Endometrial microvascular endothelial cells (primary cell): ENCODE results near the gene FAM193B. TPM values are rescaled to one million over a fixed set of nuclear protein-coding genes. Genes with fewer than 3 reads are reported as not detected.
"Not testable (repeated sequence)": the region's sequence is repeated elsewhere in the genome, so short reads cannot be mapped to it uniquely, and the experiment has no call there.

Experiments used
- in situ Hi-C: cut with HindIII; loops from 2 replicates; pipeline ENCODE4 v1.10.0; 2017; ENCODE audit warnings: low sequenced_read_pairs, low pct_unique_long_range_greater_than_20kb; ENCODE audit errors: inconsistent ontology term
- total RNA-seq: library from RNA; depleted of rRNA; stranded (reverse); fragments of >200 nt; gene quantifications from one replicate; pipeline ENCODE4 v1.2.3, GENCODE V29; 2015; ENCODE audit errors: inconsistent ontology term

Gene FAM193B
- total RNA-seq, 1 donor from 2014 or later = 32.3 TPM

DNA sequence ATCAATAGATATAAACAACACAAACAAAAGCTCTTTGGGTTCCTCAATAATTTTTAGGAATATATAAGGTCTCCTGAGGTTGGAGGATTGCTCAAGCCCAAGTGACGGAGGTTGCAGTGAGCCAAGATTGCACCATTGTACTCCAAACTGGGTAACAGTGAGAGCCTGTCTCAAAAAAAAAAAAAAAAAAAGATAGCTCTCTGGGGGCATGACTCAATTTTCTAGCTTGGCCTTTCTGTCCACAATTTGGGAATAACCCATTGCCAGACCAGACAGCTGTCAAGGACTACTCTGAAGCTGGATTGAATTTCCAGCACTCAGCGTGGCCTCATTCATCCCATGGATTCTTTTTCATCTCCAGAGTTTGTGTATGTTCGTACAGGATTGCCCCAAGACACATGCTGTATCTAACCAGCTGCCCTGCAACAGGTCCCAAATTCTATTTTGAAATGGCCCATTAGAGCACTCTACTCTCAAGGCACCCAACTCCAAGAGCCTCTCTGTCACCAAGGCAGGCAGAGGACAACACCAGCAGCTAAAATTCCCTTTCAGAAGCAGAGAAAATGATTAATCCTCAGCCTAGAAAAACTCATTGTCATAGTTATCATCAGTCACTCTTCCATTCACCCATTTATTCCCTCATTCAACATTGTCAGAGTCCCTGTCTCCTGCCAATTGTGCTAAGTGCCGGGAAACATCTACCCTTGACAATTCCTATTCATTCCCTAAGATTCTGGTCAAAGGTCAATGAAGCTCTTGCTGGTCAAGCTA is 8.7 kb downstream of the FAM193B start:
- in situ Hi-C loops = no loop called here

DNA sequence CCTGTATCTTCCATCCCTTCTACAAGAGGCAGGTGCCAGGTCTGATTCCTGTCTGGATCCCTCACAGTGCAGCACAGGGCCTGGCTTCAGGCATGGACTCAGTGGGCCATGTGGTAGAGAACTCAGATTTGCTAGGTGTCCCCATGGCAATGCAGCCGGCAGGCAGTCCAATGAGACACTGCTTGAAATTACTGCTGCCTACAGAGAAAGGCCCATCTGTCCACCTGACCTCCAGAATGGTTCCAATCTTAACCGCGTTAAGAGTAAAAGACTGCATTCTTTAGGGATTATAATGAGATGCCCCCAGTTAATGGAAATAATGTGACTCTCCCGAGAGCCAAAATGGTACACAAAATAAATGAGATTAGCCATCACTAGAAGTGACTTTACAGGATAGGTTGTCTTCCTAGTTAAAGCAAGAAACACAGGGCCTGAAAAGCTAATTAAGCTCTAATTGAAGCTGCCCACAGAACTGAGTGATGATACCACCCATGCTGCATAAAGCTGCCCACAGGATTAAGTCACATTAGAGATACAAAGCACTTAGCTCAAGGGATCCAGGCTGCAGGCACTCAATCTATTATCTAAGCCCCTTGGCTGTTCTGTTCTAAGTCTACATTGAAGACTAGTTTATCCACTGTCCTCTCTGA is 11.4 kb downstream of the FAM193B start:
- in situ Hi-C loops = no loop called here

DNA sequence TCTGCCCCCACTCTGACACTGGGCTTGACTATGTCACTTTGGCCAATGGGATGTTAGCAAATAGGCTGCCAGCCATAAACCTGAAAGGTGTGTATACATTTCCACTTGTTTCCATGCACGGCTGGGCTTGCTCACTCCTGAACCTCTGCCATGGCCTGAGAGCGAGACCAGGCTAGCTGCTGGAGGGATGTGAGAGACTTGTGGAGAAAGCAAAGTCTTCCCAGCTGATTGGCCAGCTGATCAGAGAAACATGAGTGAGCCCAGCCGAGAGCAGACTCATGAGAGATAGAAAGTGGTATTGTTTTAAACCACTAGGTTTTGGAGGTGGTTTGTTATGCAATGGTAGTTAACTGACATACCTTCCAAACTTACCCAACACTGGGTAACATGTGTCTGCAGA is 13.9 kb downstream of the FAM193B start:
- in situ Hi-C loops = no loop called here

DNA sequence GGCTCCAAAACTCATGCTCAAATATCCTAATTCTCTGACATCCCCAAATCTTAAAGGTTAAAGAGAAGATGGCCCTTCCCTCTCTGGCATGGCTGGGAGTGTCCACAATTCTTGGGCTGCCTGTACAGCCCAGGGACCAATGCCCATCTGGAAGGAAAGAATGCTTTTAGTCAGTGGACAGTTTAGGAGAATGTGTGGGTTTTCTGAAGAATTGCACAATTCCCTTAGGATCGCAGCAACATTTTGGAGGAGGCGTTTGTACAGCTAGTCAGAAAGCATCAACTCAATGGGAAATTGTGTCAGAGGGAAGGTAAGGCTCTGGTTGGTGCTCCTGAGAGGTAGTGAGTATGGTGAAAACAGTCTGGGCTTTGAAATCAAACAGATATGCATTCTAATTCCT is 15.0 kb downstream of the FAM193B start:
- in situ Hi-C loops = no loop called here

DNA sequence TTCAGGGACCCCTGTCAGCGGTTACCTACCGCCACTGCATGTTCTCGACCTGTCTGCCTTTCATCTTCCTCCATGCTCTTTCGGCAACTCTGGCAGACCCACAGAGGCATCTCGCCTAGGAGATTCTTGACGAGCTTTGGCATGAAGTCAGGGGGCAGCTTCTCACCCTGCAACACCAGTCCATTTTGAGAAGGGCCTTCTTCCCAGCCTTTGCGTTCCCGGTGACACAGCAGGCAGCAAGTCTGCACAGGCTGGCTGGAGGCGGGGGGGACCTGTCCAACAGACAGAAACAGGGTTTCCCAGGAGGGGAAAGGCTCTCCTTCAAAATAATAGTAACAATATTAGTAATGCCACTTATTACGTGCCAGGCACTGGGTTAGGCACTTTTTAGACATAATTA is 15.5 kb downstream of the FAM193B start:
- in situ Hi-C loops = no loop called here

DNA sequence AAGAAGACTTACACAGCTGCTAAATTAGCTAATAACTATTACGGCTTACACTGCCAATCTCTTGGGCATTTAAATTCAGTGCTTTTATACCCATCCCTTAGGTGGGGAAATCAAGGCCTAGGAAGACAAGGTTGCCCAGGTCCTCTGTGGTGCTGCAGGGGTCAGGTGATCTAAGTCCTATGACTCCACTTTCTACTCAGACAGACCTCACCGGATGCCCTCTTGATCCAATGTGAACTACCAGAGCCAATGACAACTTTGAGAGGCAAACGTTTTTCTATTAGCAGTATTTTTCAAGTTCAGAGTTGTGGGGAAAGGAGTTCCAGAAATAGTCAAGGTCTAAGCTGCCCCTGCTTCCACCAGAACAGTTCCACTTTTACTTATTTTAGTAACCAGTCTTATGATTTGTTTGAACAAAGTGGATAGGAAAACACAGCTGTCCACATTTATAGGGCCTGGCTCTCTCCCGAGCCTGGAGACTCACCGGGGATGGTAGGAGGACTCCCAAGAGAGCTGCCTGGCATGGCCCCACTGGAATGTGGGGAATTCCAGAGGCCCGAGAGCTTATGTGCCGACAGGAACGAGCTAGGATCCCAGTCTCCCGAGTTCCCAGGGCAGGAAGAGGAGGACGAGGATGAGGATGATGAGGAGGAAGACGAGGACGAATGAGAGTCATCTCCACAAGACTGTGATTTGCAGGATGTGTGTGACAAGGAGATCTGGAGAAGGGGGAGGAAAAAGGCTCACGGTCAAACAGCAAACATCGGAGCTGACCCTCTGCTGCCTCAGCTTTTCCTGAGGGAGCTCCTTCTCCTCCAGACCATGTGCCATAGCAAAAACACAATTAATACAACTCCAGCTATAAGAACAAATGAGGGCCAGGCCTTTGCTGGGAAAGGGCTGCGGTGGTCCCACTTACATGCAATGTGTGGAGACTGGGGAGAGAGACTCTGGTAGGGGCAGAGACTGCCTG is 16.7 kb downstream of the FAM193B start:
- in situ Hi-C loops = no loop called here

DNA sequence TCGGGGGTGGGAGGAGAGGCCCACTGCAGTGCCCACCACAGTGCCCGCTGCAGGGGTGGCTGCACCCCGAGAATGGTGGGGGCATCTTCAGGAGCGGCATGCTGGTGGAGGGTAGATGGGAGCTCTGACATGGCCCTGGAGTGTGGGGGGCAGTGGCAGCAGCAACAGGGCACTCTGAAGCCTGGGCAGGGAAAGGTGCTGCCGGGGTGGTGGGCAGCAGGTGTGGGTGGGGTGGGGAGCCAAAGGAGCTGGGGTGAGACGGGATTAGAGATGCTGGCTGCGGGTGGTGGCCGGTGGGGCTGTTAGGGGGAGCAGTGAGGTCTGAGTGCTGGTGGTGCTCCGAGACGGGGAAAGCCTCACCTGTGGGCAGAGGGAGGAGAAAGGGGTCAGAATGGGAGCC is 18.0 kb downstream of the FAM193B start:
- in situ Hi-C loops = no loop called here

DNA sequence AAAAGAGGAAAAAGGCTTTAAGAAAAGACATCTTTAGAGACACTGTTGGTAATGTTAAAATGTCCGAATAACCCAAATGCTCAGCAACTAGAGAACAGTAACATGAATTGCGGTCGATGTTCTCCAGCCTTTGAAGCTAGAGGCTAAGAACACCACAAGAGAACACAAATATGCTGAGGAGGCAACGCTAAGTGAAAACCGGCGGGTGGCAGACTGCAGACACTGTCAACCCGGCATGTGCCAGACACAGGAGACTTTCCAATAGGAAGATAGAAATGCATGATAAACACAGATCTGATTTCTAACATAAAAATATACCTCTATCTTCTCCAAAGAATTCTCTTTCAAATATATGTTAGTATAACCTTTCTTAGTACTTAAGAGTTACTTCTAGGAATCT is 19.2 kb downstream of the FAM193B start:
- in situ Hi-C loops = no loop called here

DNA sequence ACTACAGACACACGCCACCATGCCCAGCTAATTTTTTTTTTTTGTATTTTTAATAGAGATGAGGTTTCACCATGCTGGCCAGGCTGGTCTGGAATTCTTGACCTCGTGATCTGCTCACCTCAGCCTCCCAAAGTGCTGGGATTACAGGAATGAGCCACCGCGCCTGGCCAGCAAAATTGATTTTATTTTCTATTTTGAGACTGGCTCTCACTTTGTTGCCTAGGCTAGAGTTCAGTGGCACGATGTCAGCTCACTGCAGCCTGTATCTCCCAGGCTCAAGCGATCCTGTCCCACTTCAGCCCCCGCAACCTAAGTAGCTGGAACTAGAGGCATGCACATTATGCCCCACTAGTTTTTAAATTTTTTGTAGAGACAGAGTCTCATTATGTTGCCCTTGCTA is 19.9 kb downstream of the FAM193B start:
- in situ Hi-C loops = not testable (repeated sequence)

DNA sequence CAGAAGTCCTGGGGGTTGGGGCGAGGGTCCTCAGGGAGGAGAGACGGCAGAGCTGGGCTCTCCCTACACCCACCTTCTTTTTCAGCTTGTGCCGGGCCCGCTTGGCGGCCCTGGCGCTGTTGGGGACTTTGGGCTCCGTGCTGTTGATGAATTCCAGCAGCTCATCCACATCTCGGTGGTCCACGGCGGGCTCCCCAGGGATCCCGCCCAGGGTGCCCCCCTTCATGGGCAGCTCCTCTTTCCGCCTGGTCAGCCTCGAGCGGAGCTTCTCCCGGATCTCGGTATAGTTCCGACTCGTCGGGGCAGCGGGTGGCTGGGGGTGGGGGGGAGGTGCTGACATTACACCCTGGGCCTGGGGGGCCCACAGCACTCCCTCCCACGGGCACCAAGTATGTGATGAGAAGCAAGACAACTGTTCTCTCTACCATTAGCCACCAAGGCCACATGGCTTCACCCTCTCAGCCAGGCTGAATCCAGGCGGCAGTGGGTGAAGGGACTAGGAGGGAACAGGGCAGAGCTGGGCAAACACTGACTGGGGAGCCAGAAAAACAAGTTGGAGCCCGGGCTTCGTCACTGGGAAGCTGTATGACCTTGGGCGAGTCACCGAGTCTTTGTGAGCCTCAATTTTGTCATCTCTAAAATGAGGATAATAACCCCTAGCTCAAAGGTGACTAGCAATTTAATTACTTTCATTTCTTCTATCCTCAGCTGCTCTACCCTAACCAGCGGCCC is 23.0 kb downstream of the FAM193B start:
- in situ Hi-C loops = no loop called here

DNA sequence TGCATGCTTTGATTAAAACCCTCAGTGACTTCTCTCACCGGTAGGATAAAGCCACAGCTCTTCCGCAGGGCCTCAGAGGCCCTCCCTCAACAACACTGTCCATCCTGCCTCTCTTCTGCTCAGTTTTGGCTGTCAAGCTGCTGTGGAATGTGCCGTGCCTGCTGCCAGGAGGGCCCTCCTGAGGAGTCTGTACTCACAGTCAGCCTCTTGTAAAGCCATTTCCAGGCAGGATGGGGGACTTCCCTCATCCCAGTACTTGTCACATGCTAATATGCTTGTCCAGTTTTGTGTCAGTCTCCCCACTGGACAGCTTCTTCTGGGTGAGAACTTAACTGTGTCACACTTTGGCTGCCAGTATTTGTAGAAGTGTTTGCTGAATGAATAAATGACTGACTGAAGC is 23.7 kb downstream of the FAM193B start:
- in situ Hi-C loops = no loop called here

DNA sequence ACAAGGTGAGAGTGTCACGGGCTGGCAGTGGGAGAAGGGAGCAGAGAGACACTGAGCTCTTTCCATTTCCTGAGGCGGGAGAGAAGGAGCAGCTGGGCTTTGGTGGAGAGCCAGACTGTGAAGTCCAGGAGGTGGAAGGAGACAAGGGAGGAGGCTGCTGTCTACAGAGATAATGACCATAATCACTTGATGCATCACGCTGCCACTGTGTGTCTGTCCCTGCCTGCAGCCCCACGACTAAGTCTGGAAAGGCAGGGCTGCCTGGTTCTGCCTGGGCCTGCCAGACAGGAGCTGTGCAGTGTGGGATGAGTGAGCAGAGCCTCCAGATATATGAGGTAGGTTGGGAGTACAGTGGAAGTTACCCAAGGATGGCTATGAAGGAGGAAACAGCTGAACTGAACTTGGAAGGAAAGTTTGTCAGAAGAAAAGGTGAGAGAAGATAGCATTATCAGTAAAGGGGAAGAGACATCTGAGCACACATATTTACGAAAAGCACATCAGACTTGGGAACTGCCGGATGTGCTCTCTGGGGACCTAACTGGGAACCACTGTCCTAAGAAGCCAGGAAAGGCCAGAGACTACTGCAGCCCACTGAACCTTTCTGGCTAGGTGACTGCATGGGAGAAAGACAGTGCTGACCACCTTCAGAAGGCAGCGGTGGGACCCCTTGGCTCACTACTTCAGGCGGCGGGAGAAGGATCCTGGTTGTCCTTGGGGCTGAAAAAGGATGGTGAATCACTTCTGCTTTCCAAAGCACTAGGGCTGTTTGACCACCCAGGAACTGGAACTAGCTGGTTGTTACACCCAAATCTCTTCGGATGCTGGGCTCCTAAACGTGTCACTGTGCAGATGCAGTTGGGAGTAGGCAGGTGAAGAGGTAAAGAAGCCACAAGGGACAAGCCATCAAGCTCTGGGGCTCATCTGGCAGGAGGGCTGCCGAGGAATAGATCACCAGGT is 24.8 kb downstream of the FAM193B start:
- in situ Hi-C loops = no loop called here

DNA sequence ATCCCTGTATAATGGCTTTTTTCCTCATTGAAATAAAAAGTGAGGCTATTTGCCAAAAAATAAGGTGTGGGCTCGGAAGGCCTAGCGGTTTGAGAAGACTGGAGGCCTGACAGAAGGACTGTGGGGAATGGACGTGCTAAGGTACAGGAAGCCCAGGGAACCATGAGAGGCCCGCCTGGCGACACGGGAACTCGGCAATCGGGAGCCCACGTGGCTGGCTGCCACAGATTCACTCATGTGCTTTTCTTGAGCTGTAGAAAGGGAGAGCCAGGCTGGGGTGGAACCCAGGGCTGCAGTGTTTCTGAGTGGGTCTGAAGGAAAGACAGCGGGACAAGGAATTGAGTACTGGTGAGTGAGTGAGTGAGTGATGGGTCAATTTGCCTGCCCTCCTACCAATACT is 25.7 kb downstream of the FAM193B start:
- in situ Hi-C loops = no loop called here

DNA sequence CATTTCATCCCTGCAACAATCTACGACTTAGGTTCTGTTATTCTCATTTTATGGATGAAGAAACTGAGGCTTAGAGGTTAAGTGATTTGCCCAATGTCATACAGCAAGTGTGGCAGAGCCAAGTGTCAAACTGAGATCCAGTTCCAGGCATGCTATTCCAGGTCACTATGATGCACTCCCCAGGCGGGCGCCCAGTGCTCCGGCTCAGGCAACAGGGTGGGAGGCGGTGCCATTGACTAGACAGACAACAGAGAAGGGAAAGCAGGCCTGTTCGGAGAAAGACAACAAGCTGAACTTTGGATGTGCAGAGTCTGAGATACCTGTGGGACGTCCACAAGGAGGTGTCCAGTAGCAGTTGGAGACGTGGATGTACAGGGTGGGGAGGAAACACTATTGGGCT is 26.8 kb downstream of the FAM193B start:
- in situ Hi-C loops = no loop called here

DNA sequence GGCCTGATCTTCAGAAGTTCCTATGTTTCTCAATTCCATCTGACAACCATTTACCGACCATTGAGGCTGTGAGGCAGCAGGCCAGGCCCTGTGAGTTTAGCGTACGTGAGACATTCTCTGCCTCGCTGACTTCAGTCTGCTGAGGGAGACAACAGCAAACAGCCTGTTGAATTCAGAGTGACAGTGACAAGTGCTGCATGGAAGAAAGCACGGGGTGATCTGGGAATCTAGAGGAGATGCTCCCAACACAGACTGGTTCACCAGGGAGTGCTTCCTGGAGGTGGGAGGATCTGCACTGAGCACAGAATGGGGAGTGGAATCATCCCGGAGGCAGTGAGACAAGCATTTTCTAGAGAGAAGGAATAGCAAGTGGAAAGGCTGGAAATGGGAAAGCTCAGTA is 27.6 kb downstream of the FAM193B start:
- in situ Hi-C loops = no loop called here

DNA sequence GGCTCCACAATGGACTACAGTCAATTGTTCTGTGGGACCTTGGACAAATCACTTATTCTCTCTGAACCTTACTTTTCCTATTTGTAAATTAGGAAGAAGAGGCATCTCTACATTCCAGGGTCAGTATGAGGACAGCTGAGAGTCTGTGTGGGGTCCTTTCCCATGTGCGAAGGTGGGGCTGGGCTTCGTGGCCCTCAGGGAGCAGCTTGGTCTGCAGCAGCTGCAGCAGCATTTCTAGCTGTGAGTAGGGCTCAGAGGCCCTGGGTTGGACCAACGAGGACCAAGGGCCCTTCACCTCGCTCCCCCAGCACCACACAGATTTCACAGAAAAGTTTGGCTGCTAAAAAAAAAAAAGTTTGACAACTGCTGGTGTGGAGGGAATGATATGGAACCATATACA is 28.2 kb downstream of the FAM193B start:
- in situ Hi-C loops = no loop called here

DNA sequence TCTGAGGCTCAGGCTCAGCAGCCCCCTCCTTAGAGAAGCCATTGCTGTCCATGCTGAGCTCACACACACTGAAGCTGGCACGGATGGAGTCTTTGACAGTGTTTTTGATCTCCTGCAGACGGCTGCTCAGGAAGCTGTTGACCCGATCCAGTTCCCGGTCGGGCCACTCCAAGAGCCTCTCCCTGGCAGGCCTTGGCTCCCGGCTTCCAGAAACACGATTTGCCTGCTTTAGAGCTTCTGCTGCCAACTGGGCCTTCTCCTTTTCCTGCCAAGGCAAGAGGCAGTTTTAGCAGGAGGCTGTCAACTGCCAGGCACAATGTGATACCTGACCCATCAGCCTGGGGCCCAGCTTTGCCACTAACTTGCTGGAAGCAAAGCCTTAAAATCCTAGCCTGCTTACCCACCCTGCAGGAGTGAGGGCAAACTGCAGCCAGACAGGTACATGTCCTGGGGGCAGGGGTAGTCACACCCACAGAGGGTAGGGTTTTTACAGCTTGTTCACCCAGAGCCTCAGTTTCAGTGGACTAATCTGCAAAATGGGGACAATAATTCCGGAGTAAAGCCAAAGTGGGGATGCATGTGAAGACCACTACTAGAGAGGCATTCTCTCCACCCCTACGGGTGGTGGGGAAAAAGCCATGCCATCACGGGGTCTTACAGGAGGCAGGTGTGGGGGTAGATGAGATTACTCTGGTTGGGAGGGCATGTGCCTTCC is 29.3 kb downstream of the FAM193B start:
- in situ Hi-C loops = no loop called here
